ENCODE results near the gene GDPD4.

GDPD4 gene

DNA sequence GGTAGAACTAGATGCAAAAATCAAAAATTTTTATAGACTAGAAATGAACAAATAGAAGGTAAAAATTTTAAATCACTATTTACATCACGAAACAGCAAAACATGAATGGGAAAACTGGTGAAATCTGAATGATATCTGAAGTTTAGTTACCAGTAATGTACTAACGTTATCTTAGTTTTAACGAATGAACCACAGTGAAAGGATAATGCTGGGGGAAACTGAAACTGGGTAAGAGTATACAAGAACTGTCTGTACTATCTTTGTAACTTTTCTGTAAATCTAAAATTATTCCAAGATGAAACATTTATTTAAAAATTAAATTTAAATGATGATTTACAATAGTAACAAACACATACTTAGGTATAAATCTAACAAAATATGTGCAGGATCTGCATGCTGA lies 7.4 kb downstream of the GDPD4 start:
- no peak for DNase-seq

DNA sequence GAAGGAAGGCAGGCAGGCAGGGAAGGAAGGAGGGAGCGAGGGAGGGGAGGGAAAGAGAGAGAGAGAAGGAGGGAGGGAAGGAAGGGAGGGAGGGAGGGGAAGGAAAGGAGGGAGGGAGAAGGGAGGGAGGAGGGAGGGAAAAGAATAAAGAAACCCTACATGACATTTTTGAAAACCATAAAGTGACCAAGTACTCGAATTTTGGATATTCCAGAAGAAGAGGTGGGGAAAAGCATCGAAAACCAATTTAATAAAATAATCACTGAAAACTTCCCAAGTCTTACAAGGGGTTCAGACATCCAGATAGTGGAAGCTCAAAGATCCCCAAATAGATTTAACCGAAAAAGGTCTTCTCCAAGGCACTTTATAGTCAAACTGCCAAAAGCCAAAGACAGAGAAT lies 11.7 kb downstream of the GDPD4 start:
- no peak for DNase-seq

DNA sequence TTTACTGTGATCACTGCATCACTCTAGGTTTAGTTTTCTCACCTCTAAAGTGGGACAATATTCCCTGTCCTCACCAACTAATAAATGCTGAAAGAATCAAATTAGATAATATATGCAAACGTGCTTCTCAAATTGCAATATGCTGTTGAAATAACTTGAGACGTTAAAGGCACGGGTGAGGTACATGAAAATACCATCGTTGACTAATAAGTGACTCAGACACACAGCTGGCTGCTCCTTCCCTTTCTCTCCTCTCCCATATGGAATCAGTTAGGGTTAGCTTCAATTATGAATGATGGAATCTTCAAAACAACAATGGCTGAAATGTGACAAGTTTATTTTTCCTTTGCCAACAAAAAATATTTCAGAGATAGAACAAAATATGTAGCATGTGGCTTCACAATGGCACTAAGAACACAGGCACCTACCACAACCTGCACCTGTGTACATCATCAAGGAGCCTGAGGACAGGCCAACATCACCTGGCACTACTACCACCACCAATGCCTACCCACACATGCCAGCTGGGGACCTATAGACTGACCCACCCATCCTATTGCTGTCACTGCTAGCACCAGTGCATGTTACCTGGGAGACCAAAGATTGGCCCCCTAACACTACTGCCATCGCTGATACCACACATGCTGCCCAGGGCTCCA lies 13.7 kb downstream of the GDPD4 start:
- no peak for DNase-seq

DNA sequence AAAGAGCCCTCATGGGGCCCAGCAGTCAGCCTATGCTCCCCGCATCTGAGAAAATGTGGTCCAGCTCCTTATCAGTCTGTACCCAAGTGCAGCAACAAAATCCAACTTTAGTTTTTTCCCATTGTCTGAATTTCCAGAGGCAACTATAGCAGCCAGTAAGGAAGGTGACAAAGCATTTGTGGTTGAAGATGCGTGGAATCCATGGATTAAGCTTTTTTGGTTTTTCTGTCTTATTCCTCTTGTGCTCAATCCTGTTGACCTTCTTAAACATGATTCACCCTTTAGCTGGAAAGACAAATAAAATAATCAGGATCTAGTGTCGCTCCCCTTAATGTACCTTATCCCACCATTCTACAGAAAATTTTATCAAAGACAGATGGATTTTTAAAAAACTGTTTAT lies 14.3 kb downstream of the GDPD4 start:
- DNase-seq, result no peak

DNA sequence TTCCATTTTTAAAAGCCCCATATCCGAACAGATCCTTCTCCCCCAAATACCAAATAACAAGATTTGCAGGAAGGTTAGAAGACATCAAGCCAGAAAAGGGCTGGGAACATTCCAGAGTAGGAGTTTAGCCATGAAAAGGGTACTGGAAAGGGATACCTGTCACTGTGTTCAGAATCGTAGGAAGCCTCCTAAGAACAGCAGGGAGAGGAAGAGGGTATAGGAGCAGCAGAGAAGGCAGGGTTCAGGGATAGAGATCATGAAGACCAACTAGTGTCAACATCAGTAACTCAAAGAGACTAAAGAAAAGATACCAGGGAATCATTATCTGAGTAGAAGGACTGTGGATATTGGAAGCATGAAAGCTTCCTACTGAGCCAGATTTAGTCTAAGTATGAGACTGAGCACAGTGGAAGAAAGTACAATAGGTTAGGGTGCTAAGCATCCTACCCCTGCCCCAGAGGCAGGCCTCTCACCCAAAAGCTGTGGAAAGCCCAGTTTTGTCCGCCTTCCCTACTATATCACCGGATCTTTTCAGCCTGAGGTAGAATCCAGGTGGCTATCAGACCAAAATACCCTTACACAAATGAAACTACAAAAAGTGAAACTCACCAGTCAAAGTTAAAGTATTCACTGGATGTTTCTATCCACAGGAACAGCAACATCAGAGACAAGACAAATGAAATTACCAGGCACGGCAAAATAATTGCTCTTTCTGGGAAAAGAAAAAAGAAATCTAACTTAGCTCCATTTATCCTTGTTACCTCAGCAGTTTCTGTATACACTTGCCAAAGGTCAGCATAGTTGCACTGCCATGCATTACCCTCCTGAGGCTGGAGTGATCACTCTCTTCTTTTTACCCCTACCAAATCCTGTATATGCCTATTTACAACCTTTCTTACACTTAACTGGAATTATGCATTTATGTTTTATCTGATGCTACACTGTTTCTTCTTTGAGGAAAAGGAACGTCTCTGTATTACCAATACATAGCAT lies 16.7 kb downstream of the GDPD4 start:
- DNase-seq, result no peak

DNA sequence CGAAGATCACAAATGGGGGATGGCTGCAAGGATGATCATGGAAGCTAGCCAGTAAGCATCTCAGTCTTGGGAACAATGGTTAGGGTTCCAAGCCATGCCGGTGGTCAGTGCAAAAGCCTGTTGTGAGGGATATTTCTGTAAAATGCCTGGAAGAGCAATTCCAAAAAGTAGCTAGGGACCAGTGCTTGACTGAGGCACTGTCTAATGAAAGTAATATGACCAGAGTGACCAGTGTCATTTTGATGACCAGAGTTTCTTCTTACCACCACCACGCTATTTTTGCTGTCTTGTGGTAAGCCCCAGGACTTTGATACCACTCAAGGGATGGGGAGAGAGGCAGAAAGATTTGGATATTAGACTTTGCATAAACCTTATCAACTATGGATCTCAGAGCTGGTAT lies 18.4 kb downstream of the GDPD4 start:
- no peak for DNase-seq

DNA sequence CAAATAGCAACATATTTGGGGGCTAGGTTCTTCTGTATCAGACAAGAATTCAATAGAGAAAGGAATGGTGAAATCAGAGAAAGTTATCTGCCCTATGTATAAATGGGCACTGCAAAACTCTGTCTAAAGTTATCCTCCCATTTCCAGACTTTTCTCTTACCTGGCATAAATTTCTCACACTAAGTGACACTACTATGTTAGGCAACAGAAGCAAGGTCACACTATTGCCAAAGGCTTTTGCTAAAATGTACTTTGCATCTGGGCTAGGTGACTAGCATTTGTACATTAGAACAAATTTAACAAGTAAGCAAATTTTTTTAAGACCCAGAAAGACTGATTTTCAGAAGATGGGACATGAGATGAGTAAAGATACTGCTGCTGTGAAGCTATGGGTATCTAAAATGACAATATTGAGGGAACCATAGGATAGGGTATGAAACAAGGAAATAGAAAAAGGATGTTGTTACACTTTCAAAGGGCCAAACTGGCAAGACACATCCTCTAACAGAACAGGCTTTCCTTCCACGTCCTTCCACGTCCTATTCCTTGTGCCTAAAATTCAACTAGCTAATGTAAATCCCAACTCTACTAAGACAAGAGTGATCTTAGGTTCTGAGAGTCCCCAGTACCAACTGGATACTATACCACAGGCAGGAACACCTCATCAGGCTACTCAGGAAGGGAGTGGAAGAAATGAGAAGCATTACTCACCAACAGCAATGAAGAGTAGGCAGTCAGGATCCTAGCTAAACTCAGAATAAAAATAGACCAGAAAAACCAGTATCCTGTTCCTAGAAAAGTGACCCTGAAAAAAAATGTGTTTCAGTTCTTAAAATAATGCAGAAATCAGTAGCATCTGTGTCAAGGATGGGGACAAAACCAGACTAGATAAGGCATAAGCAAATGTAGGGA lies 22.6 kb downstream of the GDPD4 start:
- DNase-seq, result no peak

DNA sequence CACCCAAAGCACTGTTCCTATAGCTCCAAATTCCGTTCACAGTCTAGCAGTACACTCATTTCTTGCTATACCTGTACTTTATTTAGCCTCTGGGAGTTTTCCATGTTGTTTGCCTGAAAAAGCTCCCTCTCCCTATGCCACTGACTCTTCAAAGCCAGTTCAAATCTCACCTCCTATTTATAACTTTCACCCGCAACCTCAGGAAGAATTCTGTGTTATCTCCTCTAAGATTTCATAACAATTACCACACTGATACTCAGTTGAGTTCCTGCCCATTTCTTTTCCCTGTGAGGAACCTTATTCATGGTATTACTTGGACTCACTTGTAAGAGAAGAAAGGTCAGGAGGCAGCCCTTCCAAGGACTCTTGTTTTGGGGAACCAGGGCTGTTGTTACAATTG lies 25.2 kb downstream of the GDPD4 start:
- no peak for DNase-seq

DNA sequence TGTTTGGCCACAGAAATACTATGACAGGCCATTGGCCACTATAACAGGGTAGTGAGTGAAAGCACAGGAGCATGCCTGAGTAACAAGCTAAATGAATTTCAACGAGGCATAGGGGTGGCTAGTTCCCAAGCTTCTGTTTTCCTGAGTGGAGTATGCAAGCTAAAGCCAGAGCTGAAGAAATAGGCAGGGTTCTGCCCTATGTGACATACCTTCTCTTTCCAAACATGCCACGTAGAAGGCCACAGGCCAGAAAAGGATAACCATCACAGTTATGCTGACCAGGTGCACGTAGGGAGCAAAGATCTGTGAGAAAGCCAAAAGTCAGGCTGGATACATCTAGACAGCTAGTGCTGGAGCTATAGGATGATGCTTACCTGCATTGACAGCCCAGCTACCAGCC lies 30.6 kb downstream of the GDPD4 start:
- DNase-seq, result no peak

DNA sequence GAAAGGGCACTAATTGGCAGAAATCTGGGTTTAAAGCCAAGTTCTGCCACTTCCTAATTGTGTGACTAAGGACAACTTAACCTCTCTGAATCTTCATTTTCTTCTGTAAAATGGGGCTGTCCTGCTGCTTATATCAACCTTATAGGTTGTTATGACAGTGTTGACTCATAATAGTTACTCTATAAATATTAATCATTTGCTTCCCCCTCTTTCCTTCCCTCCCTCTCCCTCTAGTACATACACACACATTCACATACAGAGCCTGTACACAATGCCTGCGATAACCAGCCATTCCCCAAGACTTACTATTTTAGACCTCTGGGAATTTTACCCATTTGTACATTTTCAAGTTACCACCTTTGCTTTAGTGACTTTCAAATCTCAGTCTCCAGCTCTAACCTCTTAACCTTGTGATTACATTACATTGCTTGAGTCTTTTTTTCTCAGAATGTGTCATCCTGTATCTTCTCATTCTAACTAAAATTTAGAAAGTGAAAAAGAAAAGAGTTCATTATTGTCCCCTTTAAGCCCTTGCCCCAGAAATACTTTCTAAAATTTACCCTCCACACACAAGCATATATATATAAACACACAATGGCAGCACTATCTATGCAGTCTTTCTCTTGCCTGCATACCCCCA lies 31.9 kb downstream of the GDPD4 start:
- DNase-seq, result no peak

DNA sequence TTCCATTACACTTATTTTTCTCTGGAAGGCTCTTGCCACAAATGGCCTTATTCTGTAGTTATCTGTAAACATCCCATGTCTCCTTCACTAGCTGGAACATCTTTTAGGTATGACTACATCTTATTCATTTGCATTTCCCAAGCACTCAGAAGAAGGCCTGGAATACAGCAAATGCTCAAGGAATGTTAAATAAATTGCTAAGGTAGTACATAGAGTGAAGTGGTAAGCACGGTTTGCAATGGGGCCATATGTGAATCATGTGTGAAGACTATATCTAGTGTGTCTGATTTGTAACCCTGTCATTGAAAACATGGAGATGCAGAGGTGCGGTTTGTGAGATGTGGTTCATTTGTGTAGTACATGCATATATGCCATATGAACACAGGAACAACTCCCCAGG lies 33.5 kb downstream of the GDPD4 start:
- no peak for DNase-seq

DNA sequence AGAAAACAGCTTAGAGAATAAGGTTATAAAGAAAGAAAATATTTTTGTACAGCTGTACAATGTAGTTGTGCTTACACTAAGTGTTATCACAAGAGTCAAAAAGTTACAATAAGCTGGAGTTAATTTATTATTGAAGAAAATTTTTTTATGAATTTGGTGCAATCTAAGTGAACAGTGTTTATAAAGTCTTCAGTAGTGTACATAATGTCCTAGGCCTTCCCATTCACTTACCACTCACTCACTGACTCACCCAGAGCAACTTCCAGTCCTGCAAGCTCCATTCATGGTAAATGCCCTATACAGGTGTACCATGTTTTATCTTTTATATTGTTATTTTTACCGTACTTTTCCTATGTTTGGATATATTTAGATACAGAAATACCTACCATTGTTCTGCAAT lies 34.7 kb downstream of the GDPD4 start:
- no peak for DNase-seq

DNA sequence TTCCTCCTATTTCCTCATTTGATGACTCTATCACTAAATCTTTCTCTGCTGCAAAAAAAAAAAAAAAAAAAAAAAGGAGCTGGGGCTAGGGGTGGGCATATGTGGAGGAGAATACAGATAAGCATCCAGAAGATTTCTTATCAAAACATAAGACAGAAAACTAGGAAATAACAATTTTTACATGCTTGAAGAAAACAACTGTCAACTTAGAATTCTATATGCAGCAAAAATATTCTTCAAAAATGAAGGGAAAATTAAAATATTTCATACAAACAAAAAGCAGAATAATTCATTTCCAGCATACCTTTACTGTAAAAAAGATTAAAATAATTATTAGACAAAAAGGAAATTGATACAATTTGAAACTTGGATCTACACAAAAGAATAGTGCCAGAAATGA lies 38.7 kb downstream of the GDPD4 start:
- no peak for DNase-seq

DNA sequence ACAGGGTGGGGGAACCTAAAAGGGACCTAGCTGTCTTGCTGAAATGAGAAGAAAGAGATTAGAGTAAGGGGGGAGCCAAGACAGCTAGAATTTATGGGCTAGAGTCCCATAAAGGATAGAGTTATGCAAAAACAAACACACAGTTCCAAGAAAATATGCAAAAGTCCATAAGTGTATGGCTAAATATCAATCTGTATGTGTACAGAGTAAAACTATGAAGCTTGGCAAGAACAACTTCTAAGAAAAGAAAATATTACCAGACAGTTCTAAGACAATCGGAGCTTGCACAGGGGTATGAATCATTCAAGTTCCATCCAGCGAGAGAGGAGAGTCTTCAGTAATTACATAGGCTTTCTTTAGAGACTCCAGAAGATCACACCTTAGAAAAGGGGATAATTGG lies 41.8 kb downstream of the GDPD4 start:
- DNase-seq, result no peak

DNA sequence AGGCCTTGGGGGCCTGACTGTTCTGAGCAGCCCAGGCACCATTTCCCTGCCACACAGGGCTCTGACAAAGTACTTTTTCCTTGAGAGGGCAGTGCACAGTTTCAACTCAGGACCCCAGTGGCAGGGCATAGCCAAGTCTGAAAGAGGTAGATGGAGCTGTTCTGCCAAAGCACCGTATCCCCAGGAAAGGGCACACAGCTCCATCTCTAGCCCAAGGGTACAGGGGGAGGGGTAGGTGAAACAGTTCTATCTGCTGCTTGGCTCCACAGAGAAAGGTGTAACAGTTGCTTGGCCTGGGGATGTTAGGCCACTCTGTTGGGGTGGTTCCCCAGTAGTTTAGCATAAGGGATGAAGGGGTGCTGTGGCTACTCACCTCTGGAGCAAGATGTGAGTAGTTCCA lies 47.8 kb downstream of the GDPD4 start:
- DNase-seq, result no peak

DNA sequence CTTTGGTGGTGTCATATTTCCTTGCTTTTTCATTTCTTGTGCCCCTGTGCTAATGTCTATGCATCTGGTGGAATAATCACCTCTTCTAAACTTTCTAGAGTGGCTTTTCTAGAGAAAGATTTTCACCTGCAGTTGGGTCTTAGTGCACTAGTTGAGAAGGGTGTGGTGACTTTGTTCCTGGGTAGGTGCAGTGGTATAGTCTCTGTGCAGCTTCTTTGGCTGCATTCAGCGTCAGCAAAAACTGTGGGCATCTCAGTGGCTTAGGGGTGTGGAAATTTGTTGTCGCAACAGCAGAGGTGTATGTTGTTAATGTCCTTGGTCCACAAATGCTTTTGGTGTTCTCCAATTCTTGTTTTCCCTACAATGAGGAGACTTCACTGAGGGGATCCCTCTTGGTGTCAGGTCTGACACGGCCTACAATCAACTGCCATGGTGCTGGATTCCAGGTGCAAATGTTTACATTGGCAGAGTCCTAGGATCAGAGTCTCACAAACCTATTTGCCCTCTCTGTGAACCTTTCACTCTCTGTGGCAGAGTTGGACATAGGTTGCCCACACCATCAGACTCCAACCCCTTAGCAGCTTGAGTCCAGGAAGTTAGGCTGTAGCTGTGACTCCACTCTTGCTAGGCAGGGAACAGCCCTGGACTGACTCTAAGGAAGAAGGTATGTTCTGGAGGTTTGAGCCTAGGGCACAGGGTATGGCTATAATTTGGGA lies 48.8 kb downstream of the GDPD4 start:
- DNase-seq, result no peak

DNA sequence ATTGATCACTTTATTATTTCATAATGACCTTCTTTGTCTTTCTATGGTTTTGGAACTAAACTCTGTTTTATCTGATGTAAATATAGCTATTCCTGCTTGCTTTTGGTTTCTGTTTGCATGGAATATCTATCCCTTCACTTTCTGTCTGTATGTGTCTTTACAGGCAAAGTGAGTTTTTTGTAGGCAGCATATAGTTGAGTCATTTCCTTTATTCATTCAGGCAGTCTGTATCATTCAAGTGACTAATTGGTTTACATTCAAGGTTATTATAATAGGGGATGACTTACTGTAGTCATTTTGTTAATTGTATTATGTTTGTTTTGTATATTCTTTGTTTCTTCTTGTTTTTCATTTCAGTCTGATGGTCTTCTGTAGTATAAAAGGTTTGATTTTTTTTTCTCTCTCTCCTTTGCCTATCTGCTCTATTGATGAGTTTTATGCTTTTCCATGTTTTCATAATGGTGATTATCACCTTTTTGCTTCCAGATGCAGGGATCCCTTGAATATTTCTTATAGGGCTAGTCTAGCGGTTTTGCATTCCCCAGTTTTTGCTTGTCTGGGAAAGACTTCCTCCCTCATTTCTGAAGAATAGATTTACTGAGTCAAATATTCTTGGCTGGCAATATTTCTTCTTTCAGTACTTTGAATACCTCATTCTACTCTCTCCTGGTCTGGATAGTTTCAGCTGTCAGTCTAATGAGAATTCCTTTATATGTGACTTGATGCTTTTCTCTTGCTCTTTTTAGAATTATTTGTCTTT lies 50.4 kb downstream of the GDPD4 start:
- no peak for DNase-seq

DNA sequence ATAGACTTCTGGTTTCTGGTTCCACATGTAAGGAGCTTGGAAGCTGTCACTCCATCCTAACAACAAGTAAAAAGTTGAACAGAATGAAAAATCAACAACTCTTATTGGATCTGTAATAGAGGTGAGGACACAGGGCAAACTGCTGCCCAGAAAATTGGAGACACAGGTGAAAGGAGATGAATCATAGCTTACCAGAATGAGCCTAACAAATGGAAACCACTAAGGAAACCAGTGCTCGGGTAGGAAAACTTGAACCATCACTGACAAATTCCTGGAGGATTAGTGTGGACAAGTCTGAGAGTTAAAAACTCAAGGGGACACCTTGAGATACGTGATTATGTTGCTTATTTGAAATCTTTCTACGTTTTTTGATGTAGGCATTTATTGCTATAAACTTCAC lies 52.1 kb downstream of the GDPD4 start:
- DNase-seq, result no peak

DNA sequence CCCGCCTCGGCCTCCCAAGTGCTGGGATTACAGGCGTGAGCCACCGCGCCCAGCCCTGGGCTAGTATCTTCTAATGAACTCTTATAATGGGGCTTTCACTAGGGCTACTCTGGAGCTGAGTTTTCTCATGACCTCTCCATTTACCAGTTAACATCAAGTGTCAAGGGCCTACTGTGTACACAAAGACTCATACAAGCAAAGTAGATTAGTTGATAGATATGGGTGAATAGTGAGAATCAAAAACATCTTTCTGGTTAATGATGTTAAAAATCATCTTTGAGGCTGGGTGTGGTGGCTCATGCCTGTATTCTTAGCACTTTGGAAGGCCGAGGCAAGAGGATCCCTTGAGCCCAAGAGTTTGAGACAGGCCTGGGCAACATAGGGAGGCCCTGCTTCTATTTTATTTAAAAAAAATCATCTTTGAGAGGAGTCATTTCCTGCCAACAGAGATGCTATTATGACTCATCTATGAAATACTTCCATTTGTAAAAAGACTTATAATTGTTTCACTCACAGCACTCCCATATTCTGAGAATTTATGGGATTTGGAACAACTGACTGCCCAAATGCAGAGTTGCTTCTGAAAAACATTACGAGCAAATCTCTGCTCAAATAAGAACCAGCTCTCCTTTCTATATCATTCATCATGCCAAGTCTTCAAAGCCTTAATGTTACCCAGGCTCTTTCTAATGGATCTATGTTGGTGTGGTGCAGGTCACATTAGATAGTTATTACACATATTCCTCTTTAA lies 57.0 kb downstream of the GDPD4 start:
- DNase-seq, result no peak

DNA sequence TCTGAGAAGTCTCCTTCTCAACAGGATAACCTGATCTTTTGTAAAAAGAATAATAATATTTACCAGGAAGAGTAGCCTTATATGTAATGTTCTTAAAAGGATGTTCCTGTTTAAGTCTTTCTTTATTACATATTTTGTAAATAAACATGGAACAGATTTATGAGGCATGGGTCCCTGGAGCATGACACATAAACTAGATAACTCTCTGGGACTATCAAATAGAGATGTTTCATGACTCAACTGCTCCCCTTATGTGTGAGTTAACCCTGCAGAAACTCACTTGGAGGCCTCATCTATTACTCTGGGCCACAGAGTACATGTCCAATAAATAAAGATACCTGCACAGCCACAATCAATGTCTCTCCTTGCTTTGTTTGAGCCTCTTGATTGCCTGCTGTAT lies 64.6 kb downstream of the GDPD4 start:
- no peak for DNase-seq

DNA sequence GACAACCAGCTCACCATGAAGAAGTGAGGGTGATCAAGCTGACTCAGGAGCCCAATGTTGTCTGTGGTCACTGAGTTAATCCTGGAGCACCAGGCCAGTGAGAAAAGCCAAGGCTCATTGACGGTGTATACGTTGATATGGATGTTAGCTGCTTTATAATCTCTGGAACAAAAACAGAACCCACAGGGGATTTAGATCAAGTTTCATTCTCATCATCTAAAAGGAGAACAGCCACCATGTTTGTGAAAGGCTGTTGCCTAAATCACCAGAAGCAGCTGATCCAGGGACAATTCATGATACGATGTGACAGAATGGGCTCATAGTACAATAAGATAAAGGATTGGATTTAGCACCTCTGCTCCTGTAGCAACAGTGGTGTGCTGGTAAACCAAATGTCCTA lies 68.5 kb downstream of the GDPD4 start:
- DNase-seq, result no peak

Data from cortex of kidney (tissue), 1 donor.